ENCODE data around the gene ZFPL1.

Gene ZFPL1

GRCh38 chr11:65060913-65061408, 23.1 kb upstream of the ZFPL1 start:
- DNase-seq, result no peak

GRCh38 chr11:65063532-65063931, 20.5 kb upstream of the ZFPL1 start:
- DNase-seq, result no peak

GRCh38 chr11:65064847-65065240, 19.2 kb upstream of the ZFPL1 start:
- DNase-seq, result no peak

- no peak for DNase-seq
These were observed 18.2 kb upstream of the ZFPL1 start for GRCh38 chr11:65065851-65066250.

GRCh38 chr11:65066315-65066714, 17.7 kb upstream of the ZFPL1 start:
- DNase-seq, result no peak

- DNase-seq, result no peak
These were observed 17.2 kb upstream of the ZFPL1 start for GRCh38 chr11:65066805-65067291.

- DNase-seq, result no peak
These were observed 16.6 kb upstream of the ZFPL1 start for GRCh38 chr11:65067446-65067845.

GRCh38 chr11:65069217-65069616, 14.8 kb upstream of the ZFPL1 start:
- DNase-seq, result no peak

GRCh38 chr11:65071907-65072630, 12.0 kb upstream of the ZFPL1 start:
- DNase-seq, result no peak

GRCh38 chr11:65072631-65072966, 11.4 kb upstream of the ZFPL1 start:
- DNase-seq, result no peak

GRCh38 chr11:65077451-65077850, 6.6 kb upstream of the ZFPL1 start:
- DNase-seq, result no peak

GRCh38 chr11:65078151-65078550, 5.9 kb upstream of the ZFPL1 start:
- no peak for DNase-seq

- no peak for DNase-seq
These were observed 5.2 kb upstream of the ZFPL1 start for GRCh38 chr11:65078786-65079342.

- DNase-seq, result no peak
These were observed 738 bp upstream of the ZFPL1 start for GRCh38 chr11:65083134-65083833.

GRCh38 chr11:65084598-65085375, 765 bp downstream of the ZFPL1 start:
- no peak for DNase-seq

GRCh38 chr11:65085446-65085845, 1.4 kb downstream of the ZFPL1 start:
- no peak for DNase-seq

GRCh38 chr11:65086809-65087208, 2.8 kb downstream of the ZFPL1 start:
- DNase-seq, result no peak

GRCh38 chr11:65087216-65087615, 3.2 kb downstream of the ZFPL1 start:
- DNase-seq, result no peak

GRCh38 chr11:65087827-65088226, 3.8 kb downstream of the ZFPL1 start:
- DNase-seq, result no peak

- no peak for DNase-seq
These were observed 5.6 kb downstream of the ZFPL1 start for GRCh38 chr11:65089621-65090020.

- DNase-seq, result no peak
These were observed 6.6 kb downstream of the ZFPL1 start for GRCh38 chr11:65090628-65091027.

GRCh38 chr11:65095427-65095826, 11.4 kb downstream of the ZFPL1 start:
- no peak for DNase-seq

Data from cerebellar nuclear complex (tissue), 1 donor.